ENCODE results near the gene KCNK13.

DNA sequence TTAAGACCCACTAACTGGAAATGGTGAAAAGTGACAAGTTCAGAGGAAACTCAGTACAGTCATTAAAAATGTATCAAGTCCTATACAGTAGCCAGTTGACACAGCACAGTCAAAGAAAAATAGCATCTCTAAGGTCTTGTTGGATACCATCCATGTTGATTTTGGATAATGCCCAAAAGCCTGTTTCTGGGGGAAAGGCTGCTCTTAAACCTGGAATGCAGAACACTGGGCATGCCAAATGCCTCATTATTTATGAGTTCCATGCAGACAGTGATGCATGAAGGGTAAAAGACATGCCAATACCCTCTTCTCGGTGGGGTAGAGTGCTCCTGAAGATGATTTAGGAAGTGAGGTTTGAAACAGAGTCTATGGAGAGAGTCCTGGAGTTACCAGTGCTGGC, 29.6 kb downstream of the KCNK13 start:
- TF ChIP-seq EZH2 (IDR thresholded peaks at IDR 0.05; ENCODE audit: insufficient read depth, poor library complexity, severe bottlenecking) = no peak
- TF ChIP-seq EZH2phosphoT487 (IDR thresholded peaks at IDR 0.05; ENCODE audit: insufficient read depth, low read depth) = no peak
